HG03159 (cell line): ENCODE results near the gene ZNF571.

ENCODE experiments used
- ATAC-seq: cut with Tn5 transposase; IDR thresholded peaks from one replicate; pipeline ENCODE4 v1.9.1; 2021; ENCODE audit warnings: mild to moderate bottlenecking, moderate library complexity; ENCODE audit not compliant: unreplicated experiment

Gene ZNF571

DNA sequence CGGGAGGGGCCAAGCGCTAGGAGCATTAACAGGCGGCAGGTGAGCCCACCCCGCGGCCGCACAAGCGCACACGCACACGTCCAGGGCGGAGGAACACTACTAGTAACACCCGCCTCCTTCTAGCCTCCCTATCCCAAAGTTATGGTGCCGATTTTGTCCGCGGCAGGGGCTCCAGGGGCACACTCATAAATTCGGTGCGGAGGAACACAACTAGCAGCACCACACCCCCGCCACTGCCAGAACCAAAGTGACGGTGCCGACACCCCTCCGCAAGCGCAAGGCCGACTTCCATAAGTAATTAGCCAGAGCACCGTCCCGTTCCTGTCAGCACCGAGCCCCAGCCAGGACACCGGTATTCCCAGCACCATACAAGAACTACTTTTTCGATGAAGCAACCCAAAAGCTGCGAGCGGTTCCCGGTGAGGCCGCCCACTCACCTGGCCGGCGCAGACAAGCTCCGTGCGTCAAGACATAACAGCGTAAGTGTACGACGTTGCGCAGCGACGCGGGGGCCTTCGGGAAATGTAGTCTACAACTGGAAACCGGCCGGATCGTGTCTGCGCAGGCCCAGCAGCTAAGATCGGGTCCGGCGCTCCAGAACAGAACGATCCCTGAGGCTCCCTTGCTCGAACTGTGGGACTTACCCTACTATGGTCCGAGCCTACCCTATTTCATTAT lies at the start of gene ZNF571, which contains the start of gene ZNF540:
Gene ZNF571, minus strand, starts transcription at position 489 of the 678 bp plus-strand sequence. CDS start 8,116 bp downstream, outside the sequence.
Gene ZNF540, plus strand, starts transcription at position 573 of the 678 bp plus-strand sequence. CDS start 3,572 bp downstream, outside the sequence.
- peak; percentile 97 for ATAC-seq

DNA sequence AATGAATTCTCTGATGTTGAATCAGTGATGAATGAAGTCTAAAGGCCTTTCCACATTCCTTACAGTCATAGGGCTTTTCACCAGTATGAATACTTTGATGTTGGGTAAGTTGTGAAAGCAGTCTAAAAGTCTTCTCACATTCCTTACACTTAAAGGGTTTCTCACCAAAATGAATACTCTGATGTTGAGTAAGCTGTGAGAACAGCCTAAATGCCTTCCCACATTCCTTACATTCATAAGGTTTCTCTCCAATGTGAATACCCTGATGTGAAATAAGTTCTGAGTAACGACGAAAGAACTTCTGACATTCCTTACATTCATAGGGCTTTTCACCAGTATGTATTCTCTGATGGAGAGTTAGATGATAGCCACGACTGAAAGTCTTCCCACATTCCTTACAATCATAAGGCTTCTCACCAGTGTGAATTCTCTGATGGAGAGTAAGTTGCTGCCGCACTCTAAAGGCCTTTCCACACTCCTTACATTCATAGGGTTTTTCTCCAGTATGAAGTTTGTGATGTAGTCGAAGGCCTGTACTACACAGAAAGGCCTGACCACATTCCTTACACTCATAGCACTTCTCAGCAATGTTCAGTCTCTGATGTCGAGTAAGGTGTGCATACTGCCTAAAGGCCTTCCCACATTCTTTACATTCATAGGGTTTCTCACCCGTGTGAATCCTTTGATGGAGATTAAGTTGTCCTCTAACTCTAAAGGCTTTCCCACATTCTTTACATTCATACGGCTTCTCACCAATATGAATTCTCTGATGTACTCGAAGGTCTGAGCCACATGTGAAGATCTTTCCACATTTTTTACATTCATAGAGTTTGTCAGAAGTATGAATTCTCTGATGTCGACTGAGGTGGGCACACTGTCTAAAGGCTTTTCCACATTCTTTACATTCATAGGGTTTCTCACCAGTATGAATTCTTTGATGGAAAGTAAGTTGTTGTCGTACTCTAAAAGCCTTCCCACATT lies 40.8 kb upstream of the ZNF571 start:
- no peak for ATAC-seq

DNA sequence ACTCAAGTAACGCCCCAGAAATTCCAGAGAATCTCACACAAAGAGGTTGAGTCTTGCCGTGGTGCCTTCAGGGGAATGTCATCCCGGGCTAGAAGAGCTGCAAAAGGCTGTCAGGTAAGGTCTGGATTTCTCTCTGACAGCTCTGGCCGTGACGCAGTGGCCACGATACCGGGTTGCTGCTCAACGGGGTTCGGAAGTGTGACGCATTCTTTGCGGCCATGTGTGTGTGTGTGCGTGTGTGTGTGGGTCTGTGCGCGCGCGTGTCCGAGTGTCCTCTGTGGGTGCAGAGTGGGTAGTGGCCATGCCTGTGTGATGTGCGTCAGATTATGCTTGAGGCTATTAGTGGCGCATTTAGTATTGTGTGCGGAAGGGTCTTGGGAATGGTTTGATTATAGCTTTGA lies 390 bp upstream of the ZNF571 start:
- ATAC-seq: peak; percentile 33

GRCh38 chr19:37593996-37594303 lies 642 bp downstream of the ZNF571 start:
- no peak for ATAC-seq

DNA sequence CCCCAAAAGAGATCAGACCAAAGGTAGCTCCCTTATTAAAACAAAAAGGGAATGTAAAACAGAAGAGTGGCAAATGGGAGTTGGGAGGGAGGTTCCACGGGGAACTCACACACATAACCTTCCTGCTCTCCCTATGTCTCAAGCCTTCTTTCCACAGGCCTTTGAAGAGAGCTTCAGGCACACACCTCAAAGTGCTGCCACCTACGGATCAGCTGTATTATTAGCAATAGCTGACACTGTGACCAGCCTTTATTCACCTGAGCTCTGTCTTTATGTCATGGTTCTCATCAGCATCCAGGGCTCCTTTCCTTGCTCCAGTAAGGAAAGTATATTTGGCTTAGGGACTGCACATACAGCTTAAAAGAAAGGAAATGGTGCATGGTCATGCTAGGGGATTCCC lies 11.3 kb downstream of the ZNF571 start:
- ATAC-seq: no peak

DNA sequence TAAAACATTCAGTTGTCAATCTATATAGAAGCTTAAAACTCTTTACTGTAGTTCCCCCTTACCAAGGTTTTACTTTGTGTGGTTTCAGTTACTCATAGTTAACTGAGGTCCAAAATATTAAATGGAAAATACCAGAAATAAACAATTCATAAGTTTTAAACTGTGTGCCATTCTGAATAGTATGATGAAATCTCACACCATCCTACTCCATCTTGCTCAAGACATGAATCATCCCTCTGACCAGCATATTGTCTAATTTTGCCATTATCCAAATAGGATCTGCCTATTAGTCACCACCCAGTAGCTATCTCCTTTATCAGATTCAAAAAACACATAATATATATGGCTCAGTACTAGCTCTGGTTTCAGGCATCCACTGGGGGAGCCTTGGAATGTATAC lies 22.4 kb downstream of the ZNF571 start:
- ATAC-seq: no peak

DNA sequence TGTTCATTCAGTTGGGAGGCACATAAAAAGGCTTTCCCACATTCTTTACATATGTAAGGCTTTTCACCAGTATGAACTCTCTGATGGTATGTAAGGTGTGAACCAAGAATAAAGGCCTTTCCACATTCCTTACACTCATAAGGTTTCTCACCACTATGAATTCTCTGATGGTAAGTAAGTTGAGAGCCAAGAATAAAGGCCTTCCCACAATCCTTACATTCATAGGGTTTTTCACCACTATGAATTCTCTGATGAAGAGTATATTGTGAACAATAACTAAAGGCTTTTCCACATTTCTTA lies 29.3 kb downstream of the ZNF571 start:
- no peak for ATAC-seq

- no peak for ATAC-seq
These were observed 29.8 kb downstream of the ZNF571 start for GRCh38 chr19:37564624-37565369.

DNA sequence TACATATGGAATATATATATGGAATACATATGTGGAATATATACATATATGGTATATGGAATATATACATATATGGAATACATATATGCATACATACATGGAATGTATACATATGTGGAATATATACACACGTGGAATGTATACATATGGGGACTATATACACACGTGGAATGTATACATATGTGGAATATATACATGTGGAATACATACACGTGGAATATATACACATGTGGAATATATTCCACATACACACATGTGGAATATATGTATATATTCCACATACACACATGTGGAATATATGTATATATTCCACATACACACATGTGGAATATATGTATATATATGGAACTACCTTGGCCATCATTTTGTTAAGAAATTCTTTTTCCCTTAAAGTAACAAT lies 31.1 kb downstream of the ZNF571 start:
- ATAC-seq: no peak

DNA sequence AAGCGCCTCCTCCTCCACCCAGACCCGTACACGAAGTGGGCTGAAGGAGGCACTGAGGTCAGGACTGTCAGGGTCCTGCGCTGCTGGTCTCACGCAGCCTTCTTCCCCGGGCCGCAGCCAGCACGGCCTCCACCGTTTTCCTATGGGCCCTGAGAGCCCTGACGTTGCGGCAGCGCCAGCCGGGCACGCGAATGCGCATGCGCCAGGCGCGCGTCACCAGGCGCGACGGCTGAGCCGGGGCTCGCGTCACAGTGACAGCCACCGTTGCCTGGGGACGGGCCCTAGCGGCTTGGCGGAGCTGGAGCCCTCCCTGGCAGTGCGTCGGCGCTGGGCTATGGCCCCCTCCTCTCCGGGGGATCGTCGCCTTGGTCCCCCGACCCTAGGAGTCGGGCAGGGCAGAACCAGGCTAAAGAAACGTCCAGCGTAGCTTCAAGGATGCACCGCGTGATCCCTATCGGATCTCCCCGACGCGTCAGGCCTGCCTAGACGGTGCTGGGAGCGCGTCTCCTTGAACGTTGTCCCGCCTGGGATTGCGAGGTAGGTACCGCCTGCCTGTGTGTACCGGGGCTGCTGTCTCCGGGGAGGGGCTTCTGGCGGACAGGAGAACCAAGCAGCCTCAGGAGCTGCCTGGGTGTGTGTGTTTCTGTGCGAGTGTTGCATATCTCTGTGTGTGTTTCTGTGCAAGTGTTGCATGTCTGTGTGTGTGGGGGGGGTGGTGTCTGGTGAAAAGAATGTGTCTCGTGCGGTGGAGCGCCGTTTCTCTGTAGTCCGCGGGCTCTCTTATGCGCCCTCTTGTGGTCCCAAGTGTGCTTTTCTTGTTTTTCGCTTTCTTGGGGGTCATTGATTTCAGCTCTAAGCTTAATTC lies 43.2 kb downstream of the ZNF571 start:
- ATAC-seq: no peak

- ATAC-seq: no peak
These were observed 57.1 kb downstream of the ZNF571 start for GRCh38 chr19:37537391-37537947.

- no peak for ATAC-seq
These were observed 74.7 kb downstream of the ZNF571 start for GRCh38 chr19:37519890-37520289.
